ENCODE measurements around the gene CDC5L.
A peak's percentile ranks its signal among the peaks of the same experiment; 100 is the strongest.

CDC5L gene

DNA sequence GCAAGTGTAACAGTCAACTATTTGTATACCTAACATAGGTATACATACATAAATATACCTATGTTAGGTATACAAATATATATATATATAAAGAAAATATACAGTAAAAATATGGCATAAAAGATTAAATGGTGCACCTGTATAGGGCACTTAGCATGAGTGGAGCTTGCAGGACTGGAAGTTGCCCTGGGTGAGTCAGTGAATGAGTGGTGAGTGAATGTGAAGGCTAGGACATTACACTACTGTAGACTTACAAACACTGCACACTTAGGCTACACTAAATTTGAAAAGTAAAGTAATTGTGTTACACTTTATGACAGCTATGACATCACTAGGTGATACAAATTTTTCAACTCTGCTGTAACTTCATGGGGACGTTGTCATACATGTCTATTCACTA, 65.6 kb downstream of the CDC5L start:
- H3K36me3 ChIP-seq: peaks cover 26% of the 10 kb centered on the region
- no peak overlapping the region for H3K27ac ChIP-seq
- no peaks in the 10 kb centered on the region for H3K9me3 ChIP-seq
- TF ChIP-seq, protein P1, sequence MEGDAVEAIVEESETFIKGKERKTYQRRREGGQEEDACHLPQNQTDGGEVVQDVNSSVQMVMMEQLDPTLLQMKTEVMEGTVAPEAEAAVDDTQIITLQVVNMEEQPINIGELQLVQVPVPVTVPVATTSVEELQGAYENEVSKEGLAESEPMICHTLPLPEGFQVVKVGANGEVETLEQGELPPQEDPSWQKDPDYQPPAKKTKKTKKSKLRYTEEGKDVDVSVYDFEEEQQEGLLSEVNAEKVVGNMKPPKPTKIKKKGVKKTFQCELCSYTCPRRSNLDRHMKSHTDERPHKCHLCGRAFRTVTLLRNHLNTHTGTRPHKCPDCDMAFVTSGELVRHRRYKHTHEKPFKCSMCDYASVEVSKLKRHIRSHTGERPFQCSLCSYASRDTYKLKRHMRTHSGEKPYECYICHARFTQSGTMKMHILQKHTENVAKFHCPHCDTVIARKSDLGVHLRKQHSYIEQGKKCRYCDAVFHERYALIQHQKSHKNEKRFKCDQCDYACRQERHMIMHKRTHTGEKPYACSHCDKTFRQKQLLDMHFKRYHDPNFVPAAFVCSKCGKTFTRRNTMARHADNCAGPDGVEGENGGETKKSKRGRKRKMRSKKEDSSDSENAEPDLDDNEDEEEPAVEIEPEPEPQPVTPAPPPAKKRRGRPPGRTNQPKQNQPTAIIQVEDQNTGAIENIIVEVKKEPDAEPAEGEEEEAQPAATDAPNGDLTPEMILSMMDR (IDR thresholded peaks at IDR 0.05): no peak
- H3K4me1 ChIP-seq (ENCODE audit: control insufficient read depth in 1 of 2, insufficient read depth in 1 of 2, low read depth in 1 of 2, low read length in 1 of 2): no peaks in the 10 kb centered on the region
- H3K4me3 ChIP-seq (ENCODE audit: low read depth in 1 of 2, low read length in 1 of 2): no peak overlapping the region
- H3K27me3 ChIP-seq: peaks cover 4% of the 10 kb centered on the region

DNA sequence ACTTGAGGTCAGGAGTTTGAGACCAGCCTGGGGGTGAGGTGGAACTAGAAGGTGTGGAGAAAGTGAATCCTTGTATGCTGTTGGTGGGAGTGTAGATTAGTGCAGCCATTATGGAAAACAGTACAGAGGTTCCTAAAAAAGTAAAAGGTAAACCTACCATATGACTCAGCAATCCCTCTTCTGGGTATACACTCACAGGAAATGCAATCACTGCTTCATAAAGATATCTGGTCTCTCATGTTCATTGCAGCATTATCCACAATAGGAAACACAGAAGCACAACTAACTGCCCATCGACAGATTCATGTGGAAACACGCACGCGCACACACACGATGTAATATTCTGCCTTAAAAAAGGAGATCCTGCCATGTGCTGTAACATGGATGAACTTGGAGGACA, 66.7 kb downstream of the CDC5L start:
- H3K4me1 ChIP-seq (ENCODE audit: control insufficient read depth in 1 of 2, insufficient read depth in 1 of 2, low read depth in 1 of 2, low read length in 1 of 2): no peaks in the 10 kb centered on the region
- no peaks in the 10 kb centered on the region for H3K9me3 ChIP-seq
- peaks cover 18% of the 10 kb centered on the region for H3K36me3 ChIP-seq
- H3K4me3 ChIP-seq (ENCODE audit: low read depth in 1 of 2, low read length in 1 of 2): no peak overlapping the region
- TF ChIP-seq, protein P1 (IDR thresholded peaks at IDR 0.05): no peak
- peaks cover 4% of the 10 kb centered on the region for H3K27me3 ChIP-seq
- H3K27ac ChIP-seq: no peak overlapping the region

DNA sequence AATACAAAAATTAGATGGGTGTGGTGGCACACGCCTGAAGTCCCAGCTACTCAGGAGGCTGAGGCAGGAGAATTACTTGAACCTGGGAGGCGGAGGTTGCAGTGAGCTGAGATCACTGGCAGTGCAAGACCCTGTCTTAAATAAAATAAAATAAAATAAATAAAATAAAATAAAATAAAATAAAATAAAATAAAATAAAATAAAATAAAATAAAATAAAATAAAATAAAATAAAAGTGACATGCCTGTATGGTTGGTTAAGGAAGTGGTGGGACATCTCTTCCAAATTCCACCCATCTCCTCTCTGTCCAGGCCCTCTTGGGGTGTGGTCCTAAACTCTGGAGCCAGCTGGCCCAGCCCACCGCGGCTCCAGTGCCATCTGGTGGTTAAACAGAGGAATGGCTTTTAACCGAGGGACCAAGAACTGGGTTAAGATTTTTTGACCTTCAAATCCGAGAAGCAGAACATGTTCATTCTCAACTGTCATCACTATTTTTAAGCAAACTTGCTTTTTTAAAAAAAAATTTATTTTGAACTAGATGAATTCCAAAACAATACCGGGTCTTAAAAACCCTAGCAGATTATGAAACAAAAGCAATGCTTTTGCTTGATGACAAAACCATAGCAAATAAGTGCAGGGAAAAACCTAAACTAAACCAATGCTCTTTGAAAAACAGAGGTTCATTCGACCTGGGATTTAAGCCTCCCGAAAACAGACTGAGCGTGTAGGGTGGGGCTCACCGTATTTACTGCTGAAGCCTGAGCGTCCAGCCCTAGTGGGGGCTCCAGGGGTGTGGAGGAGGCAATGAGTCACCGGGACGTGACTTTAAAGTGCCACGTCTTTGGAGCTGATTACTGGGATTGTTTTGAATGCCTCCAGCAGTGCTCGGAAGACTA, 68.8 kb downstream of the CDC5L start:
- no peaks in the 10 kb centered on the region for H3K4me1 ChIP-seq (ENCODE audit: control insufficient read depth in 1 of 2, insufficient read depth in 1 of 2, low read depth in 1 of 2, low read length in 1 of 2)
- no peak overlapping the region for H3K27ac ChIP-seq
- no peaks in the 10 kb centered on the region for H3K9me3 ChIP-seq
- H3K27me3 ChIP-seq: peaks cover 4% of the 10 kb centered on the region
- H3K4me3 ChIP-seq (ENCODE audit: low read depth in 1 of 2, low read length in 1 of 2): no peak overlapping the region
- TF ChIP-seq, protein P1 (IDR thresholded peaks at IDR 0.05): peak; percentile 36
- H3K36me3 ChIP-seq: peaks cover 12% of the 10 kb centered on the region

DNA sequence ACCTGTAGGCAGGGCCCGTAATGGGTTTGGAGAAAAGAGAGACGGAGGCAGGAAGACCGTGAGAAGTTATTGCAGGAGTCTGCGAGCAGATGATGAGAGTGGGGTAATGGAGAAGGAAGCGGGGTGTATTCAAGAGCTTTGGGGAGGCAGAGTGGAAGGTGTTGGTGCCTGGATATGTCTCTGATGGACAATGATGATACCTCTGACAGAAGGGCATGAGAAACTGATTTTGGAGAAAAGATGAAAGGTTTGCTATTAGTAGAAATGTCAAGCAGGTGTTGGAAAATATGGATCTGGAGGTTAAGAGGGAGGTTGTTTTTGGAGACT, 69.4 kb downstream of the CDC5L start:
- no peaks in the 10 kb centered on the region for H3K4me1 ChIP-seq (ENCODE audit: control insufficient read depth in 1 of 2, insufficient read depth in 1 of 2, low read depth in 1 of 2, low read length in 1 of 2)
- no peak overlapping the region for H3K27ac ChIP-seq
- H3K4me3 ChIP-seq (ENCODE audit: low read depth in 1 of 2, low read length in 1 of 2): no peak overlapping the region
- H3K36me3 ChIP-seq: peaks cover 10% of the 10 kb centered on the region
- TF ChIP-seq, protein P1 (IDR thresholded peaks at IDR 0.05): no peak
- H3K9me3 ChIP-seq: no peaks in the 10 kb centered on the region
- peaks cover 4% of the 10 kb centered on the region for H3K27me3 ChIP-seq

DNA sequence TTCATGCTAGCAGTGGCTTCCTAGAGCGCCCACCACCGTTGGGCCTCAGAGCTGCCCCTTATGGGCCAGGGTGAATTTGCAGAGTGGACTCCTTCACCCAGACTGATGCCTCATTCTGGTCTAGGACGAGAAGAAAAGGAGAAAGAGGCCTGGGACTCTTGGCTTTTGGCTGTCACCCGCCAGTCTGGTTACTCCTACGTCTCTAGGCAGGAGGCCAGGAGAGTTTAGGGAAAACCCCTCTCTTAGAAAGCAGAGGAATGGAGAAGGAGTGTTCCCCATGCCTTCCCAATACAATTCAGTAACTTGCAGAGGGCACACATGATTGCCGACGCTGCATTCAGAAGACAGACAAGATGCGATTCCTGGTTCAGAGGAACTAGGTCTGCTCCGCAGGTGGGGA, 70.1 kb downstream of the CDC5L start:
- Histone ChIP-seq H3K9me3 (no peaks in the 10 kb centered on the region), H3K27me3 (peaks cover 4% of the 10 kb centered on the region), H3K36me3 (peaks cover 3% of the 10 kb centered on the region), H3K4me3 (ENCODE audit: low read depth in 1 of 2, low read length in 1 of 2) (no peak overlapping the region), H3K4me1 (ENCODE audit: control insufficient read depth in 1 of 2, insufficient read depth in 1 of 2, low read depth in 1 of 2, low read length in 1 of 2) (no peaks in the 10 kb centered on the region), H3K27ac (no peak overlapping the region)
- TF ChIP-seq, protein P1 (IDR thresholded peaks at IDR 0.05): no peak

Measured in neutrophil (primary cell).